ENCODE data around the gene SLAIN1. TPM values are rescaled to one million over a fixed set of nuclear protein-coding genes. Genes with fewer than 3 reads are reported as not detected.
"Not testable (repeated sequence)": the region's sequence is repeated elsewhere in the genome, so short reads cannot be mapped to it uniquely, and the experiment has no call there.

The SLAIN1 gene
- 10 to 100 TPM in 1 of 2 donors, 1 to 10 TPM in 1; 6.4 to 11.0 TPM for total RNA-seq
- long read RNA-seq, donor 1, partial matches to known transcripts, result 0 of 5 reads
- long read RNA-seq, donor 1, other reads (novel, unspliced or antisense), result 1 of 5 reads
- long read RNA-seq, donor 2, partial matches to known transcripts, result 1 of 3 reads
- long read RNA-seq, donor 2, other reads (novel, unspliced or antisense), result 0 of 3 reads

GRCh38 chr13:77697217-77698103 lies at the start of gene SLAIN1:
TSS of gene SLAIN1 (plus strand) at chr13:77697687. CDS start at chr13:77697914, 227 bp downstream.
- DNase-seq (ENCODE audit: low spot score), result peak; percentile 92
- intact Hi-C loops (cut with DNase I), result no loop called here

DNA sequence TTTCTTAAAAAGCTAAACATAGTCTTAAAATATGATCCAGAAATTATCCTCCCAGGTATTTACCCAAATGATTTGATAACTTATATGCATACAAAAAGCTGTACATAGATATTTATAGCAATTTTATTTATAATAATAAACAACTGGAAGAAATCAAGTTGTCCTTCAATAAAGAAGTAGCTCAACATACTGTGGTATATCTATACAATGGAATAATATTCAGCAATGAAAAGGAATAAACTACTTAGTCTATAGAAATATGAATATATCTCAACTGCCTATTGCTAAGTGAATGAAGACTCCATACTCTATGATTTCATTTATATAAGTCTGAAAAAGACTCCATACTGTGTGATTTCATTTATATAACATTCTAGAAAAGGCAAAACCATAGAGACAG lies 47.1 kb upstream of the SLAIN1 start:
- intact Hi-C loops (cut with DNase I), result no loop called here
- no peak for DNase-seq (ENCODE audit: low spot score)

GRCh38 chr13:77653301-77653700 lies 44.2 kb upstream of the SLAIN1 start:
- intact Hi-C loops (cut with DNase I), result no loop called here
- no peak for DNase-seq (ENCODE audit: low spot score)

GRCh38 chr13:77660016-77660415 lies 37.5 kb upstream of the SLAIN1 start:
- intact Hi-C loops (cut with DNase I); DNase-seq (ENCODE audit: low spot score): not testable (repeated sequence)

DNA sequence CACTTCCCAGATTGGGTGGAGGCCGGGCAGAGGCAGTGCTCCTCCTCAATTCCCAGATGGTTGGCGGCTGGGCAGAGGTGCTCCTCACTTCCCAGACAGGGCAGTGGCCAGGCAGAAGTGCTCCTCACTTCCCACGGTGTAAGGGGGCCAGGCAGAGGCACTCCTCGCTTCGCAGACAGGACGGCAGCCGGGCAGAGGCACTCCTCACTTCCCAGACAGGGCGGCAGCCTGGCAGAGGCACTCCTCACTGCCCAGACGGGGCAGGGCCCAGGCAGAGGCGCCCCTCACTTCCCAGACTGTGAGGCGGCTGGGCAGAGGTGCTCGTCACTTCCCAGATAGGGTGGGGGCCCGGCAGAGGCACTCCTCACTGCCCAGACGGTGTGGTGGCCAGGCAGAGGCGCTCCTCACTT lies 36.6 kb upstream of the SLAIN1 start:
- no peak for DNase-seq (ENCODE audit: low spot score)
- intact Hi-C loops (cut with DNase I), result no loop called here

- intact Hi-C loops (cut with DNase I); DNase-seq (ENCODE audit: low spot score): not testable (repeated sequence)
These were observed 35.2 kb upstream of the SLAIN1 start for GRCh38 chr13:77662301-77662700.

DNA sequence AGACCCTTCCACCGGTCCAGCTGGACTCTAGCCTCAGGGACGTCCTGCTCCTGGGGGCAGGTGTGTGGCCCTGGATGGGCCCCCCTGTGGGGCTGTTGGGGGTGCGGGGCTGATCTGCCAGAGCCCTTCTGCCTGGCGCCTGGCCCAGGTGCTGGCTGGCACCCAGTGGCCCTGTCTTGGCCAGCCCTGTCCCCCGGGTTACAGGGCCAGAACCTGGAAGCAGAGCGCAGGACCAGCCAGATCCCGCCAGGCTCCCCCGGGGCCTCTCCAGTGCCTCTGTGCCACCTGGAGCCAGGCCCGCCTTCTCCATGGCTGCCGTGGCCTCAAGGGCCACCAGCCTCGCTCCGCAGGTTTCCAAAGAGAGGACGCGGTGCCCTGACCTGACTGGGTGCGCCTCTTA lies 34.7 kb upstream of the SLAIN1 start:
- DNase-seq (ENCODE audit: low spot score); intact Hi-C loops (cut with DNase I): not testable (repeated sequence)

DNA sequence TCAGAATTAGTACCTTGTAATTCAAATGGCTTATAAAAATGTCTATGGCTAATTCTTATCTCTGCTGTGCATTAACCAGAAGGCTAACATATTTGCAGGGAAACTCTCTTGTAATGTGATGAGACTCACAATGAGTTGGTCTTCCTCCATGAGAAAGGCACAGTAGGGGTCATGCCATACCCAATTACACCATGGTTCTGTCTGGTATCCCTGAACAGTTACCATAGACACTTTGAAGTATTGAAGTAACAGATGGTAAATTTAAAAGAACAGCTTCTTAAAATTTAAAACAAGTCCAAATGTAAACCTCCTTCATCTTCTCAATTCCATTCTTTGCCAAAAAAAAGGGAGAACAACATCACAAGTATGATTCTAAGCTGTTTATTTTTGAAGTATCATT lies 22.6 kb upstream of the SLAIN1 start:
- no peak for DNase-seq (ENCODE audit: low spot score)
- intact Hi-C loops (cut with DNase I), result no loop called here

GRCh38 chr13:77678691-77679235 lies 18.7 kb upstream of the SLAIN1 start:
- intact Hi-C loops (cut with DNase I), result no loop called here
- no peak for DNase-seq (ENCODE audit: low spot score)

DNA sequence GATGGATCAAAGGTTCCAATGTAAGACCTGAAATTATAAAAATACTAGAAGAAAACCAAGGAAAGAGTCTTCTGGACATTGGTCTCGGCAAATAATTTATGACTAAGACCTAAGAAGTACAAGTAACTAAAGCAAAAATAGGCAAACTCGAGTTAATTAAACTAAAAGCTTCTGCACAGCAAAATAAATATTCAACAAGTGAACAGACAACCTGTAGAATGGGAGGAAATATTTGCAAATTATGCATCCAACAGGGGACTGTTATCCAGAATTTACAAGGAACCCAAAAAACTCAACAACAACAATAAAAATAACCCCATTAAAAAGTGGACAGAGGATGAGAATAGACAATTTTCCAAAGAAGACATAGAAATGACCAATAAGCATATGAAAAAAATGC lies 9.7 kb upstream of the SLAIN1 start:
- intact Hi-C loops (cut with DNase I), result no loop called here
- DNase-seq (ENCODE audit: low spot score), result no peak

DNA sequence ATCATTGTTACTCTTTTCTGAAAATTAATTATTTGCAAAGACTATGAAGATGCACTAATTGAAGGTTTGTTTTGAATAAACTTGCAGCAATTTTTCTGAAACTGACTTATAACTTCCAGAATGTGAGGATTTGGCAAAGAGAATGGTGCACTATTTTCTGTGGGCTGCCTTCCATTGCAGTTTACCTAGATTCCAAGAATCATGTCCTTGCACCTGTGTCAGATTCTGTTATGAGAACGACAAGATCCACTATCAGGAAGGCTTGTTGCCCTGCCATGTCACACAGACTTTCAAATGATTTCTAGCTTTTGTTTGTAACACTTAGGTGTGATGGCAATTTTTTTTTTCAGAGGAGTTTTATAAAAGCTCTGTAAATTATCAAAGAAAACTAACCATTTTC lies 5.6 kb upstream of the SLAIN1 start:
- intact Hi-C loops (cut with DNase I), result no loop called here
- no peak for DNase-seq (ENCODE audit: low spot score)

DNA sequence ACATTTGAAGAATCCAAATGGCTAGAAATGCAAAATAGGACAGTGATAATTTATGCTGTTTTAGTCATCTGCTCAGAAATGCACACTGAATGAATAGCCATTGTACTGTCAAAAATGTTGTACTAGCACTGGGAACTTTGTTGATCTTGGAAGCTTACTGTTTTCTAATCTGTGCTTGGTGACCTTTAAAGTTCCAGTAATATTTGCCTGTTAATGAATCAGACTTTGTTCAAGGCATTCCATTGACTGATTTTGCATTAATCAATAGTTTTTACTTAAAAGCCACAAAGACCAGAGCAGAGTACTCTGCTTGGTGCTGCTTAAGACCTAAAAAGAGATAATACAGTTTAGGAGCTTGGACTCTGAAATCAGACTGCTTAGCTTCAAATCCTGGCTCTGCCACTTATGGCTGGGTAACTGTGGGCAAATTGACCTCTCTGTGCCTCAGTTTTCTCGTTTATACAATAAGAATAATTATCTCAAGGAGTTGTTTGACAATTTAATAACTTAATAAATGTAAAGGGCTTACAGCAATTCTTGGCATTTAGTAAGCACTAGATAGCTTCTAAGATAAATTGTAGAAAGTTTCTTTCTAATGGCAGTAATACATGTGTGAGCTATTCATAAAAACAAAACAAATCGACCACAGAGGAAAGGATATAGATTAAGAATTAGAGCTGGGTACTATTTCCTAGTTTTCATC lies 4.6 kb upstream of the SLAIN1 start:
- DNase-seq (ENCODE audit: low spot score), result no peak
- intact Hi-C loops (cut with DNase I), result no loop called here

- DNase-seq (ENCODE audit: low spot score), result no peak
- intact Hi-C loops (cut with DNase I), result no loop called here
These were observed 4.0 kb upstream of the SLAIN1 start for GRCh38 chr13:77693449-77693940.

DNA sequence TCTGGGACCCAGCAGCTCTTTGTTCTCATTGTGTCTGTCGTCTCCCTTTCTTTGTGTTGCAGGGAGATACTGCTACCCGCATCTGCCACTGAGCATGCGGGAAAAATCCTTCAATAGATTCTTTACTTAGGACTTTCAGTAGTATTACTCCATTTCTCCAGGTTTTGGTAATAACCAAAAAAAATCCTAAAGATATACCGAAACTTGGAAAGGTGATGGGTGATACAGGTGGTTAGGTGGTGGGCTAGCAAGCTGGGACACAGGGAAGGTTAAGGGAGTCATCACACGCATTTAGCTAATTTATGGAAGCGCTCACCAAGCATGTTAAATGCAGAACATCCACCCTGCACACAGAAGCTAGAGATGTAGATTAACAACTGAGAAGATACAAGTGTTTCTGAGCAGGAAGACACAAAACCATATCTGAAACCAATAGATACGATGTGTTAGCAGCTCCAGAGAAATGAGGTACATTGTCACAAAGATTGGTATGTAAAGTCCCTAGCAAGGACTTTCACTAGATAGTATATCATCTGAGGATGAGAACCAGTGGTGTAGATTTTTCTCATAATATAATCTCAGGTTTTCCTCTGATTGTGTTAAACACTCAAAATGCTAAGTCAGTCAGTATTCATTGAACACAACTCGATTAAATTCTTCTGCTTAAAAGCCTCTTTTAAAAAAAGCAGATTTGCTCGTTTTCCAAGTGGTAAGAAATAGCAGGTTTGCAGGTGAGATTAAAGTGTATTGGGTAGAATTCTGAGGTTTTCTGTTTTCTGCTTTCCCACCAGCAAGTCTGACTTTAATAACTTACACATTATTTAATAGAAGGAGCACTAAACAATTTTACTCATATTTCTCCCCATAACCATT lies 1.2 kb upstream of the SLAIN1 start:
- DNase-seq (ENCODE audit: low spot score), result no peak
- intact Hi-C loops (cut with DNase I), result no loop called here

DNA sequence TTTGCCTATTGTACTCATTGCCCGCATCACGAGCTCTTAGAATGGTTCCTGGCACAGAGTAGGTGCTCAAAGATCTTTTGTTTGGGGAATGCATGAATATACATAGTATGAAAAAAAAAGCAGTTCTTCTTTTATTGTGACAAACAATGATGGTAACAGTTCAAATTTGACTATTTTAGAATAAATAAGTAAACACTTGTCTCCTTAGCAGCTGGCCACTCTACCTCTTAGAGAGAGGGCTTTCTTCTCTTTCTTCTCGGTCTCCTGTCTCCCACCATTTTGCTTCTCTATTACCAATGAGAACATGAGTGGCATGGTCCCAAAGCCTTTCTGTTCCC lies 639 bp upstream of the SLAIN1 start:
- intact Hi-C loops (cut with DNase I), result no loop called here
- no peak for DNase-seq (ENCODE audit: low spot score)

DNA sequence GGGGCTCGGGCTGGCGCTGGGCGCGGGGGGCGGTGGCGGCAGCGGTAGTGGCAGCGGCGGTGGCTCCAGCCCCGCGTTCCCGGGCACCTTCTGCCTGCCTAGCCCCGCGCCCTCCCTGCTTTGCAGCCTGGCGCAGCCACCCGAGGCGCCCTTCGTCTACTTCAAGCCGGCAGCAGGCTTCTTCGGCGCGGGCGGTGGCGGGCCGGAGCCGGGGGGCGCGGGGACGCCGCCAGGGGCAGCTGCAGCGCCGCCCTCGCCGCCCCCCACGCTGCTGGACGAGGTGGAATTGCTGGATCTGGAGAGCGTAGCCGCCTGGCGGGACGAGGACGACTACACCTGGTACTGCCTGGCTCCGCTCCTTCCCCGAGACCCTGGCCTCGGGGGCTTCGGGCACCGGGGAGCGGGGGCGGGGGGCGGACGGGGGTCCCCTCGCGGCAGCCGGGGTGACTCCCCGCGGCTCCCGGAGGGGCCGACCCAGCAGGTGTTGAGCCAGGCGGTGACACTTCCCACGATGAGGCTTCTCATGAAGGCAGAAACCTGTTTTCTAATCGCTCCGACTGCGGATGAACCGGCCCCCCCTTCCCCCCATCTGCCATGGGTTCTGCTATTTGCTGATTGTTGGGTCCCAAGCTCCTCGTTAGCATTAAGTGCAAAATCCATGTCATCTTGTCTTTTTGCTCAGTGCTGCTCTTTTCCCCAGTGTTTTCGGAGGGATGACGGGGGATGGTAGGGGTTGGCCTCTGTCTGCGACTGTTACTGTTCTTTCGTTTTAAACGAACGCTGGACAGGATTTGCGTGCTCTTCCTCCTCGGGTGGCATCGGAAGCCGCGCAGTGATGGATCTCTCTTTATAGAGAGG lies 943 bp downstream of the SLAIN1 start:
- intact Hi-C loops (cut with DNase I), result no loop called here
- peak; percentile 76 for DNase-seq (ENCODE audit: low spot score)

GRCh38 chr13:77699059-77699680 lies 1.7 kb downstream of the SLAIN1 start:
- no peak for DNase-seq (ENCODE audit: low spot score)
- intact Hi-C loops (cut with DNase I), result no loop called here

DNA sequence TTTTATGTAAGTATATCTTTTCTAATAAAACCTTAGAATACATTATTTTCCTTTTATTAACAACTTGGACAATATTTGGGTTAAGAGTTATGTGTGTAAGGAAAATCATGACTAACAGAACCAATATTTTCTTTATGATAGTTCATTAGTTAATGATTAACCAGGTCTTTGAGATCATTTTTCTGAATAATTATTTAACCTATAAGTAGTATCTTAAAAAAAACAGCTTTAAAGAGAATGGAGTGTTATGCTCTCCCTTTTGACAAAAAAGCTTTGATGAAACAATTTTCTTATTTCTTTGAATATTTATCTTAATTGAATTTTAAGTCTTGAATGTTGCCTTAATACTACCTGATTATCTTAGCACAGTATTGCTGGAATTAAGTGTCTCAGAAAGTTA lies 3.8 kb downstream of the SLAIN1 start:
- intact Hi-C loops (cut with DNase I), result loop anchor here in 1 of 2 donors (10.0 kb wide), 1 partner anchor 887 kb away; no protein-coding TSS in a partner anchor
- DNase-seq (ENCODE audit: low spot score), result no peak
